ENCODE measurements around the gene PMPCA. TPM values are rescaled to one million over a fixed set of nuclear protein-coding genes. Genes with fewer than 3 reads are reported as not detected.

PMPCA gene
- total RNA-seq, 1 experiment from 2014 or later = 146 TPM

GRCh38 chr9:136466155-136466541 is 55.7 kb downstream of the PMPCA start:
- no peak for DNase-seq (ENCODE audit: low spot score)
- in situ Hi-C loops (cut with HindIII; ENCODE audit: low sequenced_read_pairs) = no loop called here

- no peak for DNase-seq (ENCODE audit: low spot score)
- in situ Hi-C loops (cut with HindIII; ENCODE audit: low sequenced_read_pairs) = no loop called here
These were observed 57.3 kb downstream of the PMPCA start for GRCh38 chr9:136467766-136468165.

- in situ Hi-C loops (cut with HindIII; ENCODE audit: low sequenced_read_pairs) = no loop called here
- DNase-seq (ENCODE audit: low spot score) = no peak
These were observed 59.9 kb downstream of the PMPCA start for GRCh38 chr9:136470356-136470755.

GRCh38 chr9:136470792-136471469 is 60.5 kb downstream of the PMPCA start:
- no peak for DNase-seq (ENCODE audit: low spot score)
- in situ Hi-C loops (cut with HindIII; ENCODE audit: low sequenced_read_pairs) = no loop called here

GRCh38 chr9:136471802-136472487 is 61.5 kb downstream of the PMPCA start:
- DNase-seq (ENCODE audit: low spot score) = no peak
- in situ Hi-C loops (cut with HindIII; ENCODE audit: low sequenced_read_pairs) = no loop called here

GRCh38 chr9:136472640-136473353 is 62.3 kb downstream of the PMPCA start:
- DNase-seq (ENCODE audit: low spot score) = no peak
- in situ Hi-C loops (cut with HindIII; ENCODE audit: low sequenced_read_pairs) = no loop called here

- DNase-seq (ENCODE audit: low spot score) = no peak
- in situ Hi-C loops (cut with HindIII; ENCODE audit: low sequenced_read_pairs) = no loop called here
These were observed 62.9 kb downstream of the PMPCA start for GRCh38 chr9:136473354-136473721.

Other genes starting within 250 kb of the PMPCA start
- gene LHX3, start 205.5 kb upstream of the PMPCA start, total RNA-seq (2014; rRNA removed; shearing (Covaris generic)) = not detected in 2 replicates
- gene QSOX2, start 164.8 kb upstream of the PMPCA start, total RNA-seq (2014; rRNA removed; shearing (Covaris generic)) = 9.0 and 13.7 TPM in 2 replicates
- 0.55 and 0.61 TPM in 2 replicates for gene CCDC187, start 106.6 kb upstream of the PMPCA start, total RNA-seq (2014; rRNA removed; shearing (Covaris generic))
- gene GPSM1, start 83.1 kb upstream of the PMPCA start, total RNA-seq (2014; rRNA removed; shearing (Covaris generic)) = 49.1 and 50.3 TPM in 2 replicates
- gene DNLZ, start 46.9 kb upstream of the PMPCA start, total RNA-seq (2014; rRNA removed; shearing (Covaris generic)) = 34.2 and 70.6 TPM in 2 replicates
- 0.25 and 0.98 TPM in 2 replicates for gene CARD9, start 37.0 kb upstream of the PMPCA start, total RNA-seq (2014; rRNA removed; shearing (Covaris generic))
- gene SNAPC4, start 10.5 kb upstream of the PMPCA start, total RNA-seq (2014; rRNA removed; shearing (Covaris generic)) = 12.4 and 17.2 TPM in 2 replicates
- gene ENTR1, start within 50 bp of the PMPCA start, total RNA-seq (2014; rRNA removed; shearing (Covaris generic)) = 85.0 and 97.9 TPM in 2 replicates
- 6.1 and 11.8 TPM in 2 replicates for gene INPP5E, start 29.2 kb downstream of the PMPCA start, total RNA-seq (2014; rRNA removed; shearing (Covaris generic))
- gene SEC16A, start 72.4 kb downstream of the PMPCA start, total RNA-seq (2014; rRNA removed; shearing (Covaris generic)) = 4.1 and 7.2 TPM in 2 replicates
- 10.9 and 13.8 TPM in 2 replicates for gene NOTCH1, start 135.4 kb downstream of the PMPCA start, total RNA-seq (2014; rRNA removed; shearing (Covaris generic))